Measurements from ENCODE around the gene PPP1R14C. TPM values are rescaled to one million over a fixed set of nuclear protein-coding genes. Genes with fewer than 3 reads are reported as not detected.

Gene PPP1R14C
- total RNA-seq, 1 donor from 2014 or later: 0.26 TPM

GRCh38 chr6:150286912-150287311 is 144.1 kb downstream of the PPP1R14C start:
- Mint-ChIP-seq H3K27ac (no peak overlapping the region), H3K36me3 (no peaks in the 10 kb centered on the region), H3K9me3 (peaks cover 23% of the 10 kb centered on the region), H3K4me3 (no peak overlapping the region), H3K27me3 (ENCODE audit: insufficient read depth, low read depth) (peaks cover 7% of the 10 kb centered on the region), H3K4me1 (peaks cover 11% of the 10 kb centered on the region)
- Histone ChIP-seq H3K4me1 (peaks cover 10% of the 10 kb centered on the region), H3K27ac (no peak overlapping the region), H3K4me2 (no peak overlapping the region), H3K9me3 (ENCODE audit: low read depth) (no peaks in the 10 kb centered on the region), H2AFZ (replicated peaks) (no peak overlapping the region), H3K79me2 (ENCODE audit: low read depth) (no peaks in the 10 kb centered on the region), H3K9ac (no peak overlapping the region), H4K20me1 (ENCODE audit: low read depth) (no peaks in the 10 kb centered on the region), H3F3A (ENCODE audit: low read depth) (no peaks in the 10 kb centered on the region), H3K4me3 (no peak overlapping the region), H3K27me3 (no peaks in the 10 kb centered on the region), H3K36me3 (no peaks in the 10 kb centered on the region)
- DNase-seq (ENCODE audit: low spot score): no peak
- TF ChIP-seq CTCF (IDR thresholded peaks at IDR 0.05) (no peak), EZH2phosphoT487 (IDR thresholded peaks at IDR 0.05) (no peak), EZH2 (IDR thresholded peaks at IDR 0.05) (no peak)

- no peaks in the 10 kb centered on the region for H3K27me3 ChIP-seq
- DNase-seq (ENCODE audit: low spot score): no peak
- no peaks in the 10 kb centered on the region for H4K20me1 ChIP-seq (ENCODE audit: low read depth)
- no peak overlapping the region for H3K4me2 ChIP-seq
- peaks cover 8% of the 10 kb centered on the region for H3K27me3 Mint-ChIP-seq (ENCODE audit: insufficient read depth, low read depth)
- H3K4me1 ChIP-seq: peaks cover 10% of the 10 kb centered on the region
- peaks cover 11% of the 10 kb centered on the region for H3K4me1 Mint-ChIP-seq
- peak overlapping the region; percentile 72 for H3K27ac Mint-ChIP-seq
- H3K4me3 ChIP-seq: no peak overlapping the region
- no peaks in the 10 kb centered on the region for H3K79me2 ChIP-seq (ENCODE audit: low read depth)
- no peaks in the 10 kb centered on the region for H3K36me3 Mint-ChIP-seq
- H2AFZ ChIP-seq (replicated peaks): no peak overlapping the region
- no peaks in the 10 kb centered on the region for H3K36me3 ChIP-seq
- no peak overlapping the region for H3K4me3 Mint-ChIP-seq
- H3K9me3 ChIP-seq (ENCODE audit: low read depth): no peaks in the 10 kb centered on the region
- no peak for TF ChIP-seq EZH2 (IDR thresholded peaks at IDR 0.05)
- TF ChIP-seq EZH2phosphoT487 (IDR thresholded peaks at IDR 0.05): no peak
- TF ChIP-seq CTCF (IDR thresholded peaks at IDR 0.05): no peak
- no peak overlapping the region for H3K27ac ChIP-seq
- H3K9me3 Mint-ChIP-seq: peaks cover 23% of the 10 kb centered on the region
- no peak overlapping the region for H3K9ac ChIP-seq
- no peaks in the 10 kb centered on the region for H3F3A ChIP-seq (ENCODE audit: low read depth)
Observed at GRCh38 chr6:150288456-150288855, 145.6 kb downstream of the PPP1R14C start.

- Histone ChIP-seq H3F3A (ENCODE audit: low read depth) (no peaks in the 10 kb centered on the region), H3K4me1 (peaks cover 9% of the 10 kb centered on the region), H2AFZ (replicated peaks) (no peak overlapping the region), H4K20me1 (ENCODE audit: low read depth) (no peaks in the 10 kb centered on the region), H3K9me3 (ENCODE audit: low read depth) (no peaks in the 10 kb centered on the region), H3K27ac (no peak overlapping the region), H3K9ac (no peak overlapping the region), H3K27me3 (no peaks in the 10 kb centered on the region), H3K79me2 (ENCODE audit: low read depth) (no peaks in the 10 kb centered on the region), H3K4me2 (no peak overlapping the region), H3K36me3 (no peaks in the 10 kb centered on the region), H3K4me3 (no peak overlapping the region)
- Mint-ChIP-seq H3K4me1 (peaks cover 11% of the 10 kb centered on the region), H3K4me3 (no peak overlapping the region), H3K9me3 (peaks cover 19% of the 10 kb centered on the region), H3K36me3 (no peaks in the 10 kb centered on the region), H3K27me3 (ENCODE audit: insufficient read depth, low read depth) (peaks cover 8% of the 10 kb centered on the region), H3K27ac (no peak overlapping the region)
- DNase-seq (ENCODE audit: low spot score): no peak
- TF ChIP-seq CTCF (IDR thresholded peaks at IDR 0.05): no peak
- TF ChIP-seq EZH2 (IDR thresholded peaks at IDR 0.05): no peak
- TF ChIP-seq EZH2phosphoT487 (IDR thresholded peaks at IDR 0.05): no peak
Observed at GRCh38 chr6:150289454-150290071, 146.7 kb downstream of the PPP1R14C start.

Data from neural progenitor cell (in vitro differentiated cells).